H9 (cell line): ENCODE measurements around the gene DPYSL3. TPM values are rescaled to one million over a fixed set of nuclear protein-coding genes. Genes with fewer than 3 reads are reported as not detected.

Source experiments
- DNase-seq: peaks from one replicate; pipeline ENCODE4 v3.0.0-alpha.2; 2017
- H2AFZ ChIP-seq: one replicate; pipeline ENCODE4 v1.6.1; 2013; ENCODE audit warnings: mild to moderate bottlenecking, low read length, control low read depth, moderate library complexity
- H2AK5ac ChIP-seq: 2 replicates; pipeline ENCODE4 v1.6.1; 2013; ENCODE audit warnings: low read length, control low read depth, mixed read lengths; ENCODE audit not compliant: insufficient read length
- H2BK120ac ChIP-seq: one replicate; pipeline ENCODE4 v1.6.1; 2013; ENCODE audit warnings: low read depth, mild to moderate bottlenecking, low read length, control low read depth, inconsistent platforms; ENCODE audit not compliant: poor library complexity, severe bottlenecking
- H2BK12ac ChIP-seq: 2 replicates; pipeline ENCODE4 v1.6.1; 2013; ENCODE audit warnings: low read length, control low read depth, mixed read lengths, low read depth; ENCODE audit not compliant: insufficient read length
- H2BK15ac ChIP-seq: 2 replicates; pipeline ENCODE4 v1.6.1; 2013; ENCODE audit warnings: low read depth, low read length, control low read depth
- H2BK20ac ChIP-seq: one replicate; pipeline ENCODE4 v1.6.1; 2013; ENCODE audit warnings: low read depth, mild to moderate bottlenecking, low read length, control low read depth, inconsistent platforms; ENCODE audit not compliant: poor library complexity, severe bottlenecking
- H2BK5ac ChIP-seq: 2 replicates; pipeline ENCODE4 v1.6.1; 2013; ENCODE audit warnings: low read length, control low read depth, mixed read lengths; ENCODE audit not compliant: insufficient read length
- H3K14ac ChIP-seq: 2 replicates; pipeline ENCODE4 v1.6.1; 2013; ENCODE audit warnings: low read length, control low read depth; ENCODE audit not compliant: insufficient read depth
- H3K18ac ChIP-seq: 2 replicates; pipeline ENCODE4 v1.6.1; 2013; ENCODE audit warnings: low read depth, mild to moderate bottlenecking, mixed read lengths, low read length, control low read depth; ENCODE audit not compliant: insufficient read length
- H3K23ac ChIP-seq: 2 replicates; pipeline ENCODE4 v1.6.1; 2013; ENCODE audit warnings: low read length, control low read depth, mixed read lengths, low read depth; ENCODE audit not compliant: insufficient read length
- H3K23me2 ChIP-seq: 2 replicates; pipeline ENCODE4 v1.6.1; 2013; ENCODE audit warnings: low read depth, mild to moderate bottlenecking, mixed read lengths, low read length, control low read depth; ENCODE audit not compliant: insufficient read length, poor library complexity, severe bottlenecking
- H3K27ac ChIP-seq: 2 replicates; pipeline ENCODE4 v1.5.1; 2013; ENCODE audit warnings: low read length, control low read depth, mixed read lengths, low read depth; ENCODE audit not compliant: insufficient read length
- H3K27me3 ChIP-seq: 2 replicates; pipeline ENCODE4 v1.6.1; 2013; ENCODE audit warnings: low read length, control low read depth, inconsistent platforms; ENCODE audit not compliant: insufficient read depth
- H3K4ac ChIP-seq: 2 replicates; pipeline ENCODE4 v1.6.1; 2013; ENCODE audit warnings: low read depth, mild to moderate bottlenecking, control low read depth, inconsistent platforms, low read length, moderate library complexity
- H3K4me1 ChIP-seq: 2 replicates; pipeline ENCODE4 v1.6.1; 2013; ENCODE audit warnings: low read length, control low read depth, inconsistent platforms; ENCODE audit not compliant: insufficient read depth
- H3K4me2 ChIP-seq: 2 replicates; pipeline ENCODE4 v1.6.1; 2013; ENCODE audit warnings: low read length, control low read depth, mixed read lengths; ENCODE audit not compliant: insufficient read length, insufficient read depth
- H3K56ac ChIP-seq: 2 replicates; pipeline ENCODE4 v1.6.1; 2013; ENCODE audit warnings: low read depth, mild to moderate bottlenecking, mixed read lengths, low read length, control low read depth; ENCODE audit not compliant: insufficient read length
- H3K79me1 ChIP-seq: 2 replicates; pipeline ENCODE4 v1.6.1; 2013; ENCODE audit warnings: low read depth, mild to moderate bottlenecking, moderate library complexity, low read length, control low read depth, inconsistent platforms; ENCODE audit not compliant: insufficient read depth, poor library complexity, severe bottlenecking
- H3K79me2 ChIP-seq: 2 replicates; pipeline ENCODE4 v1.6.1; 2013; ENCODE audit warnings: low read length, control low read depth, inconsistent platforms; ENCODE audit not compliant: insufficient read depth
- H3K9ac ChIP-seq: 2 replicates; pipeline ENCODE4 v1.6.1; 2013; ENCODE audit warnings: low read length, control low read depth, mixed read lengths; ENCODE audit not compliant: insufficient read length; ENCODE audit errors: extremely low read depth
- H3K9me3 ChIP-seq: one replicate; pipeline ENCODE4 v1.6.1; 2013; ENCODE audit warnings: low read depth, low read length, inconsistent platforms; ENCODE audit not compliant: control insufficient read depth
- H3T11ph ChIP-seq: one replicate; pipeline ENCODE4 v1.6.1; 2013; ENCODE audit warnings: mild to moderate bottlenecking, low read length, control low read depth, inconsistent platforms
- H4K20me1 ChIP-seq: one replicate; pipeline ENCODE4 v1.6.1; 2013; ENCODE audit not compliant: control insufficient read depth, insufficient read length, insufficient read depth
- H4K5ac ChIP-seq: 2 replicates; pipeline ENCODE4 v1.6.1; 2013; ENCODE audit warnings: low read depth, mild to moderate bottlenecking, mixed read lengths, low read length, control low read depth; ENCODE audit not compliant: insufficient read length
- H4K8ac ChIP-seq: replicated peaks from 2 replicates; pipeline ENCODE4 v1.6.1; 2013; ENCODE audit warnings: low read length, control low read depth, mixed read lengths, low read depth; ENCODE audit not compliant: insufficient read length
- H4K91ac ChIP-seq: 2 replicates; pipeline ENCODE4 v1.6.1; 2013; ENCODE audit warnings: low read depth, mild to moderate bottlenecking, moderate library complexity, mixed read lengths, low read length, control low read depth; ENCODE audit not compliant: insufficient read length
- H3K27ac Mint-ChIP-seq, 3 experiments: 2 replicates in 2 of 3; 3 replicates in 1 of 3; pipeline ENCODE4 v1.8.0; 2020 to 2021; ENCODE audit warnings: mixed read lengths in 3 of 3, mild to moderate bottlenecking in 1 of 3, moderate library complexity in 1 of 3
- H3K27me3 Mint-ChIP-seq: 2 replicates; pipeline ENCODE4 v1.8.0; 2021; ENCODE audit warnings: low read depth, mild to moderate bottlenecking, moderate library complexity, mixed read lengths
- H3K36me3 Mint-ChIP-seq, 3 experiments: 2 replicates in 2 of 3; 3 replicates in 1 of 3; pipeline ENCODE4 v1.8.0; 2020 to 2021; ENCODE audit warnings: low read depth in 3 of 3, mixed read lengths in 3 of 3; ENCODE audit not compliant: insufficient read depth in 1 of 3
- H3K4me1 Mint-ChIP-seq, 2 experiments: 2 replicates each; pipeline ENCODE4 v1.8.0; 2020; ENCODE audit warnings: mixed read lengths in 2 of 2
- H3K4me3 Mint-ChIP-seq, 2 experiments: 2 replicates in 1 of 2; 3 replicates in 1 of 2; pipeline ENCODE4 v1.8.0; 2020 to 2021; ENCODE audit warnings: mild to moderate bottlenecking in 2 of 2, mixed read lengths in 2 of 2, moderate library complexity in 1 of 2
- H3K9me3 Mint-ChIP-seq, 2 experiments: 2 replicates in 1 of 2; 3 replicates in 1 of 2; pipeline ENCODE4 v1.8.0; 2020; ENCODE audit warnings: mild to moderate bottlenecking in 2 of 2, mixed read lengths in 2 of 2, moderate library complexity in 1 of 2
- WGBS: extraction: QIAGEN DNeasy Blood & Tissue Kit; methylation state at CpG from one replicate; pipeline ENCODE4 v1.1.7; 2013; ENCODE audit warnings: missing lambda C conversion rate, low lambda C conversion rate, mixed read lengths; ENCODE audit not compliant: insufficient read length; ENCODE audit errors: extremely low coverage; 5-methylcytosine and 5-hydroxymethylcytosine counted together
- total RNA-seq: library from RNA; stranded (reverse); gene quantifications from 2 replicates; pipeline ENCODE4 v1.2.1, GENCODE V29; 2021
- TF ChIP-seq, protein P1 (sequence below): fragments of 200-600 bp; sonication (generic); conservative IDR thresholded peaks from 3 replicates; pipeline ENCODE4 v1.8.0; 2021; ENCODE audit warnings: antibody characterized with exemption, mild to moderate bottlenecking

Gene DPYSL3
- total RNA-seq, 1 experiment from 2014 or later, result 515 TPM

DNA sequence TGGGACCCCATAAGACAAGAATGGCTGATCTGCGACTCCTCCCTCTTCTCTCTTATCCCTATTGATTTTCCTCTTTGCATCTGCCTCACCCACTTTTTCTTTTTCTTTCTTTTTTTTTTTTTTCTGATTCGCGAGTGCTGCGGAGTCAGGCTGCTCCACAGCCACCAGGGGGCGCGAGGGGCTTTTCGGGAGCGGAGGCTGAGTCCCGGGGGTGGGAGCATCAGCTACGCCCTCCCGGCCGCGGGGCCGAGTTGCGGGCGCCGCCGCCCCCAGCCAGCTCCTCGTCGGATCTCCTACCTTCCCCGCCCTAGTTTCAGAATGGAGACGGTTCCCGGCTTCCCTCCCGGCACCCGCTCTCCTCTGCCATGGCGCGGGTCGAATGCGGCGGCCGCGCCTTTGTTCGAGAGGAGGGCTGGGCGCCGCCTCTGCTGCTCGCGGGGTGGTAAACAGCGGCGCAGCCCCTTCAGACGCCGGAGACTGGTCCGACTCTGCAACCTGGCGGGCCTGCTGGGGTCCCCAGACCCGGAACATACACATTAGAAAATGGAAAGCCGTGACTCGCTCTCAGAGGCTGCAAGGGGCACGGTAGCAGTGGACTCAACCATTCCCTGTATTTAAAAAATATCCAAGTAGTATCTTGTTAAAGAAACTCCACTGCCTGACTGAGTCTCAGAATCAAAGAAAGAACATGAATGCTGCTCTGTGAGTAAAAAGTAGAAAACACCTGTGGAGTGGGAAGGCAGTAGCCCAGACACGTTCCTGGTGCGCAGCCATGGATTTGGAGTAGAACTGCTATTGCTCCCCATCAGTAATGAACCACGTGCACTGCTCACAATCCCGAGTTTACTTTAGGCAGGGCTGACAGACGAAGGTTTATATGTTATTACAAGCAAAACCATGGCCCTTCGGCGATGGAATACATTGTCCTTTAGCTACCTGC is 55.7 kb downstream of the DPYSL3 start:
- Histone ChIP-seq H3K14ac (peak overlapping the region; percentile 73; the same call in 1 of the 2 replicates), H3K79me2 (peaks cover 30% of the 10 kb centered on the region)
- H3K4me1 Mint-ChIP-seq, result peaks cover 60 to 65% of the 10 kb centered on the region in 2 experiments

More for the DNA sequence above, 55.7 kb downstream of the DPYSL3 start:
- no peak overlapping the region for H4K5ac ChIP-seq
- Mint-ChIP-seq H3K36me3 (peaks cover 11 to 33% (median 32%) of the 10 kb centered on the region in 3 experiments), H3K9me3 (peaks cover 0 to 2% of the 10 kb centered on the region in 2 experiments; a peak in 3 of 5 replicates), H3K4me3 (peak overlapping the region; percentile 94 to 99), H3K27ac (peak overlapping the region; percentile 82 to 98 (median 95)), H3K27me3 (no peaks in the 10 kb centered on the region)
- no peak overlapping the region for H3T11ph ChIP-seq
- H3K18ac ChIP-seq, result peak overlapping the region; percentile 21
- H3K4me1 ChIP-seq, result peaks cover 27% of the 10 kb centered on the region
- no peaks in the 10 kb centered on the region for H3K9me3 ChIP-seq
- peaks cover 3% of the 10 kb centered on the region for H3K79me1 ChIP-seq
- H3K9ac ChIP-seq, result peak overlapping the region; percentile 36
- no peak overlapping the region for H3K23ac ChIP-seq
- no peaks in the 10 kb centered on the region for H4K20me1 ChIP-seq
- peaks cover 29% of the 10 kb centered on the region for H3K23me2 ChIP-seq
- H2BK5ac ChIP-seq, result no peak overlapping the region
- H2BK15ac ChIP-seq, result no peak overlapping the region
- H2BK12ac ChIP-seq, result no peak overlapping the region
- peak overlapping the region; percentile 4 for H3K27ac ChIP-seq
- H2AK5ac ChIP-seq, result no peak overlapping the region
- no peak overlapping the region for H2BK120ac ChIP-seq
- TF ChIP-seq, protein P1, sequence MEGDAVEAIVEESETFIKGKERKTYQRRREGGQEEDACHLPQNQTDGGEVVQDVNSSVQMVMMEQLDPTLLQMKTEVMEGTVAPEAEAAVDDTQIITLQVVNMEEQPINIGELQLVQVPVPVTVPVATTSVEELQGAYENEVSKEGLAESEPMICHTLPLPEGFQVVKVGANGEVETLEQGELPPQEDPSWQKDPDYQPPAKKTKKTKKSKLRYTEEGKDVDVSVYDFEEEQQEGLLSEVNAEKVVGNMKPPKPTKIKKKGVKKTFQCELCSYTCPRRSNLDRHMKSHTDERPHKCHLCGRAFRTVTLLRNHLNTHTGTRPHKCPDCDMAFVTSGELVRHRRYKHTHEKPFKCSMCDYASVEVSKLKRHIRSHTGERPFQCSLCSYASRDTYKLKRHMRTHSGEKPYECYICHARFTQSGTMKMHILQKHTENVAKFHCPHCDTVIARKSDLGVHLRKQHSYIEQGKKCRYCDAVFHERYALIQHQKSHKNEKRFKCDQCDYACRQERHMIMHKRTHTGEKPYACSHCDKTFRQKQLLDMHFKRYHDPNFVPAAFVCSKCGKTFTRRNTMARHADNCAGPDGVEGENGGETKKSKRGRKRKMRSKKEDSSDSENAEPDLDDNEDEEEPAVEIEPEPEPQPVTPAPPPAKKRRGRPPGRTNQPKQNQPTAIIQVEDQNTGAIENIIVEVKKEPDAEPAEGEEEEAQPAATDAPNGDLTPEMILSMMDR, result peak; percentile 96
- H3K4me2 ChIP-seq, result peak overlapping the region; percentile 93
- no peak overlapping the region for H2AFZ ChIP-seq
- WGBS, result no CpG with 5 or more reads among the region's 54 CpGs
- H3K56ac ChIP-seq, result no peak overlapping the region
- H4K91ac ChIP-seq, result no peak overlapping the region
- H3K27me3 ChIP-seq, result no peaks in the 10 kb centered on the region
- H4K8ac ChIP-seq, result no peak overlapping the region
- peak; percentile 88 for DNase-seq
- H2BK20ac ChIP-seq, result no peak overlapping the region
- no peak overlapping the region for H3K4ac ChIP-seq
